DMS 273 treated with DMSO at 0.1 percent for 48 hours (cell line): ENCODE data around the gene SYTL2.

ENCODE experiments used
- DNase-seq: peaks from one replicate; lab custom pipeline; 2025; lab: John Stamatoyannopoulos, UW

Gene SYTL2

GRCh38 chr11:85827748-85828639 lies 17.1 kb upstream of the SYTL2 start:
- DNase-seq = no peak

GRCh38 chr11:85826116-85826855 lies 15.3 kb upstream of the SYTL2 start:
- DNase-seq = no peak

- no peak for DNase-seq
Measured at GRCh38 chr11:85825616-85826015, 14.7 kb upstream of the SYTL2 start.

GRCh38 chr11:85823816-85824215 lies 12.9 kb upstream of the SYTL2 start:
- no peak for DNase-seq

- no peak for DNase-seq
Measured at GRCh38 chr11:85822814-85823213, 11.9 kb upstream of the SYTL2 start.

GRCh38 chr11:85821636-85822035 lies 10.7 kb upstream of the SYTL2 start:
- no peak for DNase-seq

- no peak for DNase-seq
Measured at GRCh38 chr11:85819441-85819840, 8.5 kb upstream of the SYTL2 start.

GRCh38 chr11:85815186-85815931 lies 4.4 kb upstream of the SYTL2 start:
- DNase-seq = no peak

- no peak for DNase-seq
Measured at GRCh38 chr11:85813721-85814120, 2.8 kb upstream of the SYTL2 start.

GRCh38 chr11:85811624-85812023 lies 683 bp upstream of the SYTL2 start:
- DNase-seq = no peak

- DNase-seq = no peak
Measured at GRCh38 chr11:85810521-85810870, 445 bp downstream of the SYTL2 start.

- DNase-seq = no peak
Measured at GRCh38 chr11:85809863-85810262, 1.1 kb downstream of the SYTL2 start.

GRCh38 chr11:85809191-85809590 lies 1.8 kb downstream of the SYTL2 start:
- DNase-seq = no peak

GRCh38 chr11:85806876-85807275 lies 4.1 kb downstream of the SYTL2 start:
- DNase-seq = no peak

- DNase-seq = no peak
Measured at GRCh38 chr11:85806016-85806415, 4.9 kb downstream of the SYTL2 start.

GRCh38 chr11:85805387-85805786 lies 5.6 kb downstream of the SYTL2 start:
- no peak for DNase-seq

GRCh38 chr11:85803920-85804319 lies 7.0 kb downstream of the SYTL2 start:
- no peak for DNase-seq

- no peak for DNase-seq
Measured at GRCh38 chr11:85803303-85803702, 7.6 kb downstream of the SYTL2 start.

- DNase-seq = no peak
Measured at GRCh38 chr11:85801527-85801926, 9.4 kb downstream of the SYTL2 start.

GRCh38 chr11:85800595-85801342 lies 10.2 kb downstream of the SYTL2 start:
- DNase-seq = no peak

- no peak for DNase-seq
Measured at GRCh38 chr11:85799142-85799541, 11.8 kb downstream of the SYTL2 start.

- no peak for DNase-seq
Measured at GRCh38 chr11:85798361-85798760, 12.6 kb downstream of the SYTL2 start.
